M059J (cell line): ENCODE data around the gene PTPRK. TPM values are rescaled to one million over a fixed set of nuclear protein-coding genes. Genes with fewer than 3 reads are reported as not detected.

Experiments used
- DNase-seq: peaks from one replicate; pipeline ENCODE4 v3.0.0-alpha.2; 2012; ENCODE audit warnings: low read depth
- total RNA-seq: library from RNA; depleted of rRNA; stranded (reverse); fragments of >200 nt; shearing (Covaris generic); gene quantifications from 2 replicates; pipeline ENCODE4 v1.2.3, GENCODE V29; 2014

Gene PTPRK
- total RNA-seq, 1 experiment from 2014 or later = 71.7 TPM

- DNase-seq = no peak
Observed at GRCh38 chr6:128249429-128249828, 271.0 kb downstream of the PTPRK start.

GRCh38 chr6:128246472-128247260 is 273.7 kb downstream of the PTPRK start:
- DNase-seq = no peak

- DNase-seq = peak; percentile 55
Observed at GRCh38 chr6:128244751-128245405, 275.5 kb downstream of the PTPRK start.

- peak; percentile 50 for DNase-seq
Observed at GRCh38 chr6:128242765-128243403, 277.5 kb downstream of the PTPRK start.

GRCh38 chr6:128241216-128241615 is 279.2 kb downstream of the PTPRK start:
- DNase-seq = no peak

- no peak for DNase-seq
Observed at GRCh38 chr6:128240024-128240428, 280.4 kb downstream of the PTPRK start.

GRCh38 chr6:128239146-128239545 is 281.3 kb downstream of the PTPRK start:
- DNase-seq = no peak

GRCh38 chr6:128238225-128238624 is 282.2 kb downstream of the PTPRK start:
- no peak for DNase-seq

GRCh38 chr6:128235556-128235955 is 284.8 kb downstream of the PTPRK start:
- DNase-seq = peak; percentile 41

GRCh38 chr6:128233531-128233930 is 286.9 kb downstream of the PTPRK start:
- DNase-seq = no peak

GRCh38 chr6:128230267-128230989 is 290.0 kb downstream of the PTPRK start:
- DNase-seq = no peak

GRCh38 chr6:128225612-128226011 is 294.8 kb downstream of the PTPRK start:
- no peak for DNase-seq

GRCh38 chr6:128216917-128217316 is 303.5 kb downstream of the PTPRK start:
- no peak for DNase-seq

GRCh38 chr6:128209771-128210170 is 310.6 kb downstream of the PTPRK start:
- peak; percentile 94 for DNase-seq

- peak; percentile 80 for DNase-seq
Observed at GRCh38 chr6:128208851-128209580, 311.4 kb downstream of the PTPRK start.

- peak; percentile 76 for DNase-seq
Observed at GRCh38 chr6:128208078-128208477, 312.3 kb downstream of the PTPRK start.

- DNase-seq = peak; percentile 7
Observed at GRCh38 chr6:128206610-128207426, 313.6 kb downstream of the PTPRK start.

- peak; percentile 86 for DNase-seq
Observed at GRCh38 chr6:128204616-128205015, 315.8 kb downstream of the PTPRK start.

GRCh38 chr6:128202169-128202765 is 318.1 kb downstream of the PTPRK start:
- DNase-seq = no peak

GRCh38 chr6:128200789-128201188 is 319.6 kb downstream of the PTPRK start:
- no peak for DNase-seq
